Fibroblast of mammary gland (primary cell): ENCODE measurements around the gene CDHR5.

Experiments used
- DNase-seq: peaks from one replicate; pipeline ENCODE4 v3.0.0-alpha.2; 2010; ENCODE audit warnings: low read depth
- H3K4me3 ChIP-seq: 2 replicates; pipeline ENCODE4 v1.5.1; 2011; ENCODE audit warnings: low read depth, mild to moderate bottlenecking, low read length, moderate library complexity; ENCODE audit not compliant: control insufficient read depth
- TF ChIP-seq, protein P1 (sequence below): conservative IDR thresholded peaks from 2 replicates; pipeline ENCODE4 v1.5.1; 2011; ENCODE audit warnings: low read depth, low read length, inconsistent platforms; ENCODE audit not compliant: control insufficient read depth, insufficient read depth

Gene CDHR5

DNA sequence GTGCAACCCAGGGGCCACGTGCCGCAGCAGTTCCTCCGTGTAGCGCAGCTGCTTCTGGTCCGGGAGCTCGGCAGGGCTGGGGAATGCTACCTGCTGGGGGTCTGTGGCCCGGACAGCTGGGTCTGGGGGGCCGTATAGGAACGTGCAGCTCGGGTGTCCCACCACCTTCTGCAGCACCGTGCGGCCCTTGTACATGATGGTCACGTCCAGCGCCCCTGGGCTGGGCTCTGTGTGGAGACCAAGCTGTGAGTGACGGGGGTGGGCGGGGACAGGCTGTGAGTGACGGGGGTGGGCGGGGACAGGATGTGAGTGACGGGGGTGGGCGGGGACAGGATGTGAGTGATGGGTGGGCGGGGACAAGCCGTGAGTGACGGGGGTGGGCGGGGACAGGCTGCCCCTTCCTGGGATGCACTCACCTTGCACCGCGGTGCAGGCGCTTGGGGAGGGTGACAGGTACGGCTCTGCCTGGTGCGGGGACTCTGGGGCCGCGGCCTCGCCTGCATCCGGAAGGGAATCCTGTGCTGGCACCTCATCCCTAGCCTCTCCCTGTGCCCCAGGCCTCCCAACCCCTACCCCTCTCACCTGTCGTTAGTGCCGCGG lies 11.3 kb downstream of the CDHR5 start:
- peak; percentile 34 for DNase-seq
- TF ChIP-seq, protein P1, sequence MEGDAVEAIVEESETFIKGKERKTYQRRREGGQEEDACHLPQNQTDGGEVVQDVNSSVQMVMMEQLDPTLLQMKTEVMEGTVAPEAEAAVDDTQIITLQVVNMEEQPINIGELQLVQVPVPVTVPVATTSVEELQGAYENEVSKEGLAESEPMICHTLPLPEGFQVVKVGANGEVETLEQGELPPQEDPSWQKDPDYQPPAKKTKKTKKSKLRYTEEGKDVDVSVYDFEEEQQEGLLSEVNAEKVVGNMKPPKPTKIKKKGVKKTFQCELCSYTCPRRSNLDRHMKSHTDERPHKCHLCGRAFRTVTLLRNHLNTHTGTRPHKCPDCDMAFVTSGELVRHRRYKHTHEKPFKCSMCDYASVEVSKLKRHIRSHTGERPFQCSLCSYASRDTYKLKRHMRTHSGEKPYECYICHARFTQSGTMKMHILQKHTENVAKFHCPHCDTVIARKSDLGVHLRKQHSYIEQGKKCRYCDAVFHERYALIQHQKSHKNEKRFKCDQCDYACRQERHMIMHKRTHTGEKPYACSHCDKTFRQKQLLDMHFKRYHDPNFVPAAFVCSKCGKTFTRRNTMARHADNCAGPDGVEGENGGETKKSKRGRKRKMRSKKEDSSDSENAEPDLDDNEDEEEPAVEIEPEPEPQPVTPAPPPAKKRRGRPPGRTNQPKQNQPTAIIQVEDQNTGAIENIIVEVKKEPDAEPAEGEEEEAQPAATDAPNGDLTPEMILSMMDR = no peak
- no peak overlapping the region for H3K4me3 ChIP-seq

DNA sequence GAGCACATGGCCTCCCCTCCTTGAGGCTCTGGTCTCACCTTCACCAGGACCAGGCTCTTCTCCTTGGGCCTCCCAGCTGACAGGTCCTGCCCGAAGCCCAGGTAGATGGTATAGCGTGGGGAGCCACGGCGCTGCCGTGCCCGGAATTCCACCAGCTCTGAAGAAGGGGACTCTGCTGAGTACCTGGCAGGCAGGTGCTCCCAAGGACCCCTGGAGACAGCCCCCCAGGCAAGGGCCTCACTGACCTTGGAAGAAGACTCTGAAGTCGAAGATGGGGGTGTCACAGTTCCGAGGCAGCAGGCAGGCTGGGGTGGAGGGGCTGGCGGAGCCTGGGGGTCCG lies 11.8 kb downstream of the CDHR5 start:
- H3K4me3 ChIP-seq = no peak overlapping the region
- TF ChIP-seq, protein P1 = no peak
- DNase-seq = no peak

DNA sequence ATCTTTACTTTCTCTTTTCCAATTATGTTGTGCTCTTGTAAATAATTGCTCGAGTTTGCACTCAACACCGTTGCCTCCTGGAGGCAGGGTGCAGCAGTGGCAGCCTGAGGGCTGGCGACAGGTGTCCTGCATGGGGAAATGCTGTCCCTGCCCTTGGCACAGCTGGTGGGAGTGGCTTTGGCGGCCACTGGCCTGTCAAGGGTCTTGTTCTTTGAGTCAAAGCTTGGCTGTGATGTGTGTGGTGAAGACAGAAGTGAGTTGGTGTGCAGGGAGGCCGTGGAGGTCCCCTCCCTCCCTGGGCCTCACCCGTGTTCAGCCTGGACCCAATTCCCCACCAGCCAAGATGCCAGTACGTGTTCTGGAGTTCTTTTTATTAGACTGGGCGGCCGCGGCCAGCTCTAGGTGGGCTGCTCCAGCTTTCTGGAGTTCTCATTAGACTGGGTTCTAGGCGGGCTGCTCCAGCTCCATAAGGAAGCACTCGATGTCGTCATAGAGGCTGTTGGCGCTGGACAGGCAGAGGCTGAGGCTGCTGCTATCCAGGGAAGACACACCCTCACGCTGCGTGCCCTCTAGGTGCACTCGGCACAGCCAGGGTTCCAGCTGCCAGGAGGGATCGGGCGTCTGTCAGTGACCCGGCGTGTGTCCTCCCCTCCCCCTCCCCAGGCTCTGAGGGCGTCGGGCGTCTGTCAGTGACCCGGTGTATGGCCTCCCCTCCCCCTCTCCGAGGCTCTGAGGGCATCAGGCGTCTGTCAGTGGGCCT lies 12.4 kb downstream of the CDHR5 start:
- peak; percentile 29 for DNase-seq
- no peak overlapping the region for H3K4me3 ChIP-seq
- TF ChIP-seq, protein P1 = peak; percentile 24

DNA sequence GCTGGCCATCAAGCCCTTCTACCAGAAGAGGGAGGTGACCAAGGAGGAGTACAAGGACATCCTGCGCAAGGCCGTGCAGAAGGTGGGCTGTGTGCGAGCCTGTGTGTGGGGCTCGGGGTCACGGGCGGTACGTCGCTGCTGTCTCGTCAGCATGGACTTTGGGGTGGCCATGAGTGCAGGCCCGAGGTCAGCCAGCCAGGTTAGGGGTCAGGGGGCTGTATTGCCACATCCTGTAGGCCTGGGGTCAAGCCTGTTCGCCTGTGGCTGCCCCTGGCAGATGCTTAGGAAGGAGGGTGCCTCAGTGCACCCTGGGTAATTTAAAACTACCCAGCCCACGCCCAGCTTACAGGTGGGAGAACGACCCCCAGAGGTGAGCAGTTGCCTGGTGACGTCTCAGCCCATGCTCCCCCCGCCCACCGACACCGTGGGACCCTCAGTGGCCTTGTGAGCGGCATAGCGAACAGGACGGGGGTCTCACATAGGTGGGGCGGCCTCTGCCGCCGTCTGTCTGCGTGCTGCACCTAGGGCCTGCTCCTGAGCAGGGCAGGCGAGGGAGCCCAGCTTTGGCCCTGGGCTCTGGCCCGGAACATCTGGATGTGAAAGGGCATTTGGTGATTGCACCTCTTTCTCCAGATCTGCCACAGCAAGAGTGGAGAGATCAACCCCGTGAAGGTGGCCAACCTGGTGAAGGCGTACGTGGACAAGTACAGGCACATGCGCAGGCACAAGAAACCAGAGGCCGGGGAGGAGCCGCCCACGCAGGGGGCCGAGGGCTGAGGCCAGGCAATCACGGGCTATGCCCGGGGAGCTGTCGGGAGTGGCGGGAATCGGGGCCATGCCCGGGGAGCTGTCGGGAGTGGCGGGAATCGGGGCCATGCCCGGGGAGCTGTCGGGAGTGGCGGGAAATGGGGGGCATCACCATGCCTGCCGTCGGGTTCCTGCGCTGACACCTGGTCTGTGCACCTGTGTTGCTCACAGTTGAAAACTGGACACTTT lies 13.5 kb downstream of the CDHR5 start:
- no peak overlapping the region for H3K4me3 ChIP-seq
- DNase-seq = no peak
- TF ChIP-seq, protein P1 = no peak

DNA sequence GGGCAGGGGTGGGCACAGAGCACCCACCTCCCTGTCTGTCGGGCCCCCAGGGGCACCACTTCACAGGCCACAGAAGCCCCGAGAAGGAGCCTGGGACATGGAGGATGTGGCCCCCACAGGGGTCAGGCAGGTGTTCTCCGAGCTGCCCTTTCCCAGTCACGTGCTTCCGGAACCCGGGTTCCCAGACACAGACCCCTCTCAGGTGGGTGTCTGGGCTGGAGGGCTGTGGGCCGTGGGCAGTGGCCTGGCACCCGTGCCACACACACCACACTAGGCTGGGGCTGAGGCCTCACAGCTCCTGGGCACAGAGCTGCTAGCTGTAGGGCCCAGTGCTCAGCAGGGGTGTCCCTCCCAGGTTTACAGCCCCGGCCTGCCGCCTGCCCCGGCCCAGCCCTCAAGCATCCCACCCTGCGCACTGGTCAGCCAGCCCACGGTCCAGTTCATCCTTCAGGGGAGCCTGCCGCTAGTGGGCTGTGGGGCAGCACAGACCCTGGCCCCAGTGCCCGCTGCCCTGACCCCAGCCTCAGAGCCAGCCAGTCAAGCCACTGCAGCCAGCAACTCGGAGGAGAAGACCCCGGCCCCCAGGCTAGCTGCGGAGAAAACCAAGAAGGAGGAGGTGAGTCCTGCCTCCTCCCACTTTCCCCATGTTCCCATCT lies 14.5 kb downstream of the CDHR5 start:
- DNase-seq = no peak
- H3K4me3 ChIP-seq = no peak overlapping the region
- TF ChIP-seq, protein P1 = no peak

DNA sequence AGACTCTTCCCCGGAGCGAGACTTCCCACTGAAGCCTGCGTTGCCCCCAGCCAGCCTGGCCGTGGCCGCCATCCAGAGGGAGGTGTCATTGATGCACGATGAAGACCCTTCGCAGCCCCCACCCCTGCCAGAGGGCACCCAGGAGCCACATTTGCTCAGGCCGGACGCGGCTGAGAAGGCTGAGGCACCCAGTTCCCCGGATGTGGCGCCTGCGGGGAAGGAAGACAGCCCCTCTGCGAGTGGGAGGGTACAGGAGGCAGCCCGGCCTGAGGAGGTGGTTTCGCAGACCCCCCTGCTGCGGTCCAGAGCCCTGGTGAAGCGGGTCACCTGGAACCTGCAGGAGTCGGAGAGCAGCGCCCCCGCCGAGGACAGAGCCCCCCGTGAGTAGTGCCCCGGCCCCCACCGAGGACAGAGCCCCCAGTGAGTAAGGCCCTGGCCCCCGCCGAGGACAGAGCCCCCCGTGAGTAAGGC lies 15.4 kb downstream of the CDHR5 start:
- TF ChIP-seq, protein P1 = no peak
- H3K4me3 ChIP-seq = no peak overlapping the region
- DNase-seq = no peak
